HFF-Myc (cell line): ENCODE measurements around the gene HAUS3.

Experiments
- DNase-seq: peaks from one replicate; pipeline ENCODE4 v3.0.0-alpha.2; 2011; ENCODE audit warnings: low read depth; ENCODE audit errors: extremely low read depth
- H3K4me3 ChIP-seq: replicated peaks from 2 replicates; pipeline ENCODE4 v1.5.1; 2011; ENCODE audit warnings: low read depth, mild to moderate bottlenecking, control low read depth, low read length
- TF ChIP-seq, protein P1 (sequence below): IDR thresholded peaks from 2 replicates; pipeline ENCODE4 v1.5.1; 2012; ENCODE audit warnings: mild to moderate bottlenecking, low read depth, low read length, control low read depth; ENCODE audit errors: missing control alignments

HAUS3 gene

DNA sequence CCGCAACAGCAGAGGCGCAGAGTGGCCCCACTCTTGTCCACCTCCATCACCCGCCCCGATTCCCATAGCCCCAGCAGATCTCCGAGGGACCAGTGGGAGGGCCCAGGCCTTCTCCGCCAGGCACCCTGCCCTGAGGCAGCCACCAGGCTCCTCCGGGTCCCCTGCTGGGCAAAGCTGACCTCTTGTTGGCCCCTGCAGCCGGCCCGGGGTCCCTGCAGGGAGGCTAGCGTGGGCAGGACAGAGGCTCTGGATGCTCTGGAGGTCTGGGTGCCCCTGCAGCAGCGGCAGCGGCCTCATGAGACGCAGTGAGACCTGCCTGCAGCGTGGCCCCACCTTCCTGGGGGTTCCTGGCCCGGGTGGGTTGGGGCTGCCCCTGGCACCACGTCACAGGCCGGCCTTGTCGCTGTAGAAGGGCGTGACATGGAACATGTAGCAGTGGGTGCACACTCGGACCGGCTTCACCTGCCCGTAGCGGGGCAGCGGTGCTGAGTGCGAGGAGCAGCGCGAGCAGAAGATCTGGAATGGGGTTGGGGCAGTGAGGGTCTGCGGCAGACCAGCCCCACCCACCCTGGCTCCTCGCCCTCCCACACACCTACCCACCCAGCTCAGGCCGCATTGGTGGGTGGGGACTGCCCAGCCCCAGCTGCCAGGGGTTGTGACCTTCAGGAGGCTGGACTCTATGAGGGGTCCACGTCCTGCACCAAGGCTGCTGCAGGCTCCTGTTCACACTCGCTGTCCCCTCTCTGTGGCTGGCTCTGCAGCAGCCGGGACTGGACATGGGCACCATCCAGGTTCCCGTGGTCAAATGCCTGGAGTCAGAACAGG lies 28.6 kb upstream of the HAUS3 start:
- TF ChIP-seq, protein P1, sequence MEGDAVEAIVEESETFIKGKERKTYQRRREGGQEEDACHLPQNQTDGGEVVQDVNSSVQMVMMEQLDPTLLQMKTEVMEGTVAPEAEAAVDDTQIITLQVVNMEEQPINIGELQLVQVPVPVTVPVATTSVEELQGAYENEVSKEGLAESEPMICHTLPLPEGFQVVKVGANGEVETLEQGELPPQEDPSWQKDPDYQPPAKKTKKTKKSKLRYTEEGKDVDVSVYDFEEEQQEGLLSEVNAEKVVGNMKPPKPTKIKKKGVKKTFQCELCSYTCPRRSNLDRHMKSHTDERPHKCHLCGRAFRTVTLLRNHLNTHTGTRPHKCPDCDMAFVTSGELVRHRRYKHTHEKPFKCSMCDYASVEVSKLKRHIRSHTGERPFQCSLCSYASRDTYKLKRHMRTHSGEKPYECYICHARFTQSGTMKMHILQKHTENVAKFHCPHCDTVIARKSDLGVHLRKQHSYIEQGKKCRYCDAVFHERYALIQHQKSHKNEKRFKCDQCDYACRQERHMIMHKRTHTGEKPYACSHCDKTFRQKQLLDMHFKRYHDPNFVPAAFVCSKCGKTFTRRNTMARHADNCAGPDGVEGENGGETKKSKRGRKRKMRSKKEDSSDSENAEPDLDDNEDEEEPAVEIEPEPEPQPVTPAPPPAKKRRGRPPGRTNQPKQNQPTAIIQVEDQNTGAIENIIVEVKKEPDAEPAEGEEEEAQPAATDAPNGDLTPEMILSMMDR = no peak
- no peak for DNase-seq
- no peak overlapping the region for H3K4me3 ChIP-seq

DNA sequence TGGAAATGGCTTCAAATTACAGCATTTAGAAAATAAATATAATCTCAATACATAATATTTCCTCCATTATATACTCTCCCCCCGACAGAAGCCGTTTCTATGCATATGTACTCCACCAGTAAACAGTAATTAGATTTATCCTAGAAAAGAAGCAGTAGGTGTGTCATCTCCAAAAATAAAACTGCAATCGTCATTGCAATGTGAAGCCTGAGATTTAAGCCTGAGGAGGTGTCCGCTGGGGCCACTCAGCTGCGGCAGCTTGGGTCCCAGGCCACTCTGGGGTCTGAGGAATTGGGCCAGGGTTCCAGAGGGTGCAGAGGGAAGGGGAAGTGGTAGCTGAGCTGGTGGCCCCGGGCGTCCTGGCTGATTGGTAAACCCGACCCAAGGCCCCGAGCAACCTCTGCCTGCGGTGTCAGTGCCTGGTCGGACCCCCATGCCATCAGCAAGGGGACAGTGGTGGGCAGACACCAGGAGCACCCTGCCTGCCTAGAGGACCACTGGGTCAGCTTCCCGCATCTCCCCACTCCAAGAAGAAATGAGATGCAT lies 27.8 kb upstream of the HAUS3 start:
- DNase-seq = no peak
- TF ChIP-seq, protein P1 = no peak
- no peak overlapping the region for H3K4me3 ChIP-seq

DNA sequence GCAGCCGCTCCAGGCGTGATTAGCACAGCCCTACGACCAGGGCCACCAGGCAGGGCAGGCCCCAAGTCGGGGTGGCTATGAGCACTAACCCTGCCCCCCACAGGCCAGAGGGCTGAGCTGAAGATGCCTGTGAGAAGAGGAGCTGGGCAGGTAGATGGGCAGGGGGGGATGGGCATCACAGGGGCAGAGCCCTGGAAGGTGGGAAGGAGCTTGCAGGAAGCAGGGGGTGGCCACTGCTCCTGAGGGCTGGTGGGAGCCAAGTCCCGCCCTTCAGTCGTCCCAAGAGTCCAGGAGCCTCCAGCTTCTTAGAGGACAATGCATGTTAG lies 27.2 kb upstream of the HAUS3 start:
- no peak overlapping the region for H3K4me3 ChIP-seq
- no peak for DNase-seq
- TF ChIP-seq, protein P1 = no peak

DNA sequence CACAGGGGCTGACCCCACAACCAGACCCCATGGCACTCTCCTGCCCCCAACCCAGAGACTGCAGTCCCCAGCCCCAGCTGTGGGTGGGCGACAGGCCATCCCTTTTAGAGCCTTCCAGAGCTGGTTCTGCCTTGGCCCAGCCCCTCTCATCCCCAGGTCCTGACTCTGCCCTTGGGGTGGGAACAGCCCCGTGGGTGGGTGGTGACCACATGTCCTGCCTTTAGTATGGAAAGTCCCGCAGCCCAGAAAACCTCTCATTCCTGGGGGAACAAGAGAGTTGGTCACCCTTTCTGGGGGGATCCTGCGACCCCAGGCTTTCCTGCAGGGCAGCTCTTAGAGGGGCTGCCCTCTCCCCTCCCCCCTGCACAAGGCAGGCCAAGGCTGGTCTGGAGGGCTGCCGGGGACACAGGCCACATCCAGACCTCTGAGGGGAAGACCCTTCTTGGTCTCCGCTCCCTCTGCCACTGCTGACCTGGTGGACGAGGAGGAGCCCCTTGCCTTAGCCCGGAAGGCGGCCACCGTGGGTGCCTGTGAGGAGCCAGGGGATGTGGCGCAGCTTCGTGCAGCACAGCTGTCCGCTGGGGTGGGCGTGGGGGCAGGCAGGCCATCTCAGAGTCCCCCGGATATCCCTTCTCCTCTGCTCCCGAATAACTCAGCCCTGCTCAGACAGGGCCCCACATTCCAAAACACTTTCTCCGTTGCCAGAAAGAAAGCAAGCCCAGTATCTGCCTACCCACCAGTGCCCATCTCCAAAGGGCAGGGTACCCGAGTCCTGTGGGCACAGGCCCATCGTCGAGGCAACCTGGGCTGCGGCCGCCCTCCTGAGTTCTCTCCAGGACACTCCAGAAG lies 26.7 kb upstream of the HAUS3 start:
- no peak for DNase-seq
- H3K4me3 ChIP-seq = no peak overlapping the region
- TF ChIP-seq, protein P1 = no peak

DNA sequence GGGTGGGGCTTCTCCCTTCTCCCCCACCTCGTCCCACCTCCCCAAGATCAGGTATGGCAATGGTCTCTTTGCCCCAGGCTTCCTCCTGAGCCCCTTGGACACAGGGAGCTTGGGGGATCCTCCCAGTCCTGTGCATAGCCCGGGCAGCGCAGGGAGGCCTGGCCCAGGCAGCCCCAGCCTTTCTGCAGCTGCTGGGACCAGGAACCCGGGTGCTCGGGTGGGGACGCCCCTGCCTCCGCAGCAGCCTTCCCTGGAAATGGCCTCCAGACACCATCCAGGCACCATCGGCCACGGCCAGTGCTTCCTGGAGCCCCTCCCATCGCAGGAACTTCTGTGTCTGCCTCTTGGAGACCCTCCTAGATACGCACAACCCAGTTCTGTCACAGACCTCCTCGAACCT lies 25.9 kb upstream of the HAUS3 start:
- no peak for DNase-seq
- TF ChIP-seq, protein P1 = no peak
- no peak overlapping the region for H3K4me3 ChIP-seq

DNA sequence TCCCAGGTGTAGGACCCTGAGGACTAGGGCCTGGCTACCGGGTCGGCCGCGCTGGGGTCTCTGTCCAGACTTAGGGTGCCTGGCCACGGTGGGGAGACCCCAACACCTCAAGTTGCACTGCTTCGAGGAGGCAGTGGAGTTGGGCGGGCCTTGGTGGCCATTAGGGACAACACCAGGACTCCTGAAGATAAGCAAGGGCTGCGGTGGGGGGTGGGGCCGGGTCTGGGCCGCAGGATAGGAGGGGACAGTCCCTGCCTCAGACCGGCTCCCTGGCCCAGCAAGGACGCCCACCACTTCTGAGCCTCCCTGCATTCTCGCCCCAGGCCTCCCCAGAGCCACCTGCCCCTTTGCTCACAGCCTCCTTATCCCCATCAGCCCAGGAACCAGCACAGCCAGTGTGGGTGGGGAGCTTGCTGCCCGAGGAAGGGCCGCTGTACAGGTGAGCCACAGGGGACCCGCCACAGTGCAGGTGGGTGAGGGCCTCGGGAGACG lies 25.4 kb upstream of the HAUS3 start:
- TF ChIP-seq, protein P1 = no peak
- no peak for DNase-seq
- H3K4me3 ChIP-seq = no peak overlapping the region
